ENCODE data around the gene CDH15. TPM values are rescaled to one million over a fixed set of nuclear protein-coding genes. Genes with fewer than 3 reads are reported as not detected.
"Not testable (repeated sequence)": the region's sequence is repeated elsewhere in the genome, so short reads cannot be mapped to it uniquely, and the experiment has no call there.

CDH15 gene
- total RNA-seq, 2 experiments from 2014 or later, result not detected

DNA sequence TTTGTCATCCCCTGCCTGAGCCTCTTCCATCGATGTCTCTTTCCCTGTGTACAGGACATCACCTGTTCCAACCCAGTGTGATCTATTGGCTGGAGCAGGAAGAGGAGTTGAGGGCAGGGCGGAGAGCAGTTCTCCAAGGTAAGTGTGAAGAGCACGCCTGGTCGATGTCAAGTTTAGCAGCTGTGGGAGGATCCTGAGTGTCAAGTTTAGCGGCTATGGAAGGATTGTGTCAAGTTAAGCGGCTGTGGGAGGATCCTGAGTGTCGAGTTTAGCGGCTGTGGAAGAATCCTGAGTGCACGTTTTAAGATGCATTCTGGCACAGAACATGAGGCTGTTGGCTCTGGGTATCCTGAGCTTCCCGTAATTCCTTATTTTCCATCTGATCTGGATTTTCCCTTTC is 53.1 kb downstream of the CDH15 start:
- Mint-ChIP-seq H3K4me3 (no peak overlapping the region), H3K27ac (no peak overlapping the region), H3K9me3 (peaks cover 14% of the 10 kb centered on the region), H3K4me1 (peaks cover 2% of the 10 kb centered on the region), H3K36me3 (peaks cover 57% of the 10 kb centered on the region), H3K27me3 (no peaks in the 10 kb centered on the region)
- DNase-seq, result no peak

GRCh38 chr16:89230255-89230654 is 58.7 kb downstream of the CDH15 start:
- H3K4me1 Mint-ChIP-seq, result peaks cover 5% of the 10 kb centered on the region
- H3K9me3 Mint-ChIP-seq, result peaks cover 14% of the 10 kb centered on the region
- H3K27ac Mint-ChIP-seq, result no peak overlapping the region
- no peak overlapping the region for H3K4me3 Mint-ChIP-seq
- H3K27me3 Mint-ChIP-seq, result no peaks in the 10 kb centered on the region
- no peak for DNase-seq
- H3K36me3 Mint-ChIP-seq, result peaks cover 66% of the 10 kb centered on the region

DNA sequence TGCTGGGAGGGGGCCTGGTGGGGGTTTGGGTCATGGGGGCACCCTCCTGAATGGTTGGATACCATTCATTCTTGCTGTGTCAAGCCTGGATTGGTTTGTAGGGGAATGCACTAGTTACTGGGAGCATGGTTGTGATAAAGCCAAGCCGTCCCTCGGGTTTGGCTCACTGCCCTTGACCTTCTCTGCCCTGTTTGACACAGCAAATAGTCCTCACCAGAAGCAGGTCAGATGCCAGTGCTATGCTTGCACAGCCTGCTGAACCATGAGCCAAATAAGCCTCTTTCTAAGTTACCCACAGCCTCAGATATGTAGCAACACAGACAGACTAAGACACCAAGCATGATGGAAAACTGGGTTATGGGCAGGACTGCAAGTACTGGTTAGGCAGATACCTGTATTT is 60.6 kb downstream of the CDH15 start:
- Mint-ChIP-seq H3K4me3 (no peak overlapping the region), H3K4me1 (peaks cover 5% of the 10 kb centered on the region), H3K27me3 (no peaks in the 10 kb centered on the region), H3K9me3 (peaks cover 8% of the 10 kb centered on the region), H3K27ac (no peak overlapping the region), H3K36me3 (peaks cover 47% of the 10 kb centered on the region)
- DNase-seq, result no peak

GRCh38 chr16:89233678-89234490 is 62.3 kb downstream of the CDH15 start:
- Mint-ChIP-seq H3K27me3 (no peaks in the 10 kb centered on the region), H3K9me3 (no peaks in the 10 kb centered on the region), H3K27ac (no peak overlapping the region), H3K4me1 (peaks cover 5% of the 10 kb centered on the region), H3K36me3 (peaks cover 30% of the 10 kb centered on the region), H3K4me3 (no peak overlapping the region)
- no peak for DNase-seq

DNA sequence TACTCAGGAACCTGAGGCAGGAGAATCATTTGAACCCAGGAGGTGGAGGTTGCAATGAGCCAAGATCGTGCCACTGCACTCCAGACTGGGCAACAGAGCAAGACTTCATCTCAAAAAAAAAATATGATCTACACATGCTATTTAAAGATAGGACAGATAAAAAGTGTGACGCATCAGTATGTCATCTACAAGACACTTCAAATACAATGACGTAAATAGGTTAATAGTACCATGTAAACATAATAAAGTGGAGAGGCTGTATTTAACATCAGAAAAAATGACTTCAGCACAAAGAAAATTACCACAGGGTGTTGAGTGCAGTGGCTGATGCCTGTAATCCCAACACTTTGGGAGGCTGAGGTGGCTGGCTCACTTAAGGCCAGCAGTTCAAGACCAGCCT is 66.2 kb downstream of the CDH15 start:
- DNase-seq, result no peak

GRCh38 chr16:89241187-89242007 is 69.8 kb downstream of the CDH15 start:
- Mint-ChIP-seq H3K36me3 (peaks cover 5% of the 10 kb centered on the region), H3K27me3 (no peaks in the 10 kb centered on the region), H3K9me3 (no peaks in the 10 kb centered on the region), H3K27ac (peak overlapping the region; percentile 100), H3K4me3 (peak overlapping the region; percentile 99), H3K4me1 (peaks cover 10% of the 10 kb centered on the region)
- DNase-seq, result peak; percentile 80

More for the DNA sequence above, 66.2 kb downstream of the CDH15 start:
- no peaks in the 10 kb centered on the region for H3K27me3 Mint-ChIP-seq
- H3K36me3 Mint-ChIP-seq, result peaks cover 14% of the 10 kb centered on the region
- no peak overlapping the region for H3K27ac Mint-ChIP-seq
- H3K9me3 Mint-ChIP-seq, result no peaks in the 10 kb centered on the region
- no peak overlapping the region for H3K4me3 Mint-ChIP-seq
- H3K4me1 Mint-ChIP-seq, result peaks cover 7% of the 10 kb centered on the region

DNA sequence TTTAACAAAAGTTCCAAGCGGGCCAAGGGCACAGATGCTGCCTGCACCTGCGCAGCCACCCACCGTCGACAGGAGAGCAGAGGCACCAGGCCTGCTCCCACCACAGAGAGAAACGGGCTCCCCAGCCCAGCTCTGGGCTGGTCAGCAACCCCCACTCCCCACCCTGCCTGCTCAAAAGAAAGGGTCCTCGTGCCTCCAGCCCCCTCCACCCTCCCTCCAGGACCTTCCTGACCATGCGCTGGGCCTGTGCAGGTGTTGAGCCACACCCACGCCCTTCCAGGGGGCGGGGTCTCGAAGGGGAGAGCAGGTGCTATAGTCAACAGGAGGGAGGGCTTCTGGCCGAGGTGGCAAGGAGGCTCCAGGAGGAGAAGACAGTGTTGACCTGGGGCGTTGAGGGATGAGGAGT is 71.2 kb downstream of the CDH15 start:
- Mint-ChIP-seq H3K4me1 (peaks cover 12% of the 10 kb centered on the region), H3K4me3 (peak overlapping the region; percentile 6), H3K27ac (peak overlapping the region; percentile 20), H3K9me3 (no peaks in the 10 kb centered on the region), H3K27me3 (no peaks in the 10 kb centered on the region), H3K36me3 (peaks cover 5% of the 10 kb centered on the region)
- DNase-seq, result no peak

DNA sequence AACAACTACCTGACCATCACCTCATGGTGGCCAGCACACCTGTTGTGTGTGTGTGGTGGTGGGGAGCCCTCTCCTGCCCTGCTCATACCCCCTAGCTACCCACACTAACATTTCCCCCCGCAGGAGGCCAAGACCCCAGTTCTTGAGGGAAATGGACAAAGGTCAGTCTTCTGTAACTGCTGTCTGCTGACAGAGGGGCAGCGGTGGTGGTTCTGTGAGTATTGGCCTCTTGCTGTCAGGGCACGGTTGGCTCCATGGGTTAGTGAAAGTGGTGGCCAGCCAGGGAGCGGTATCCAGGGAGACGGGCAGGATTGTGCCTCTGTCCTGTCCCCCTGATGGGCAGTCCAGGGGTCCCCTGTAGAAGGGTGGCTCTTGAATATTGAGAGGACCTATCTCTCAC is 72.1 kb downstream of the CDH15 start:
- Mint-ChIP-seq H3K27me3 (no peaks in the 10 kb centered on the region), H3K4me3 (no peak overlapping the region), H3K4me1 (peaks cover 12% of the 10 kb centered on the region), H3K36me3 (peaks cover 5% of the 10 kb centered on the region), H3K9me3 (no peaks in the 10 kb centered on the region), H3K27ac (peak overlapping the region; percentile 20)
- no peak for DNase-seq

- not testable (repeated sequence) for H3K9me3 Mint-ChIP-seq, H3K4me3 Mint-ChIP-seq, H3K27ac Mint-ChIP-seq, H3K36me3 Mint-ChIP-seq, H3K27me3 Mint-ChIP-seq, DNase-seq
- H3K4me1 Mint-ChIP-seq, result peaks cover 12% of the 10 kb centered on the region
Observed at GRCh38 chr16:89244264-89244663, 72.7 kb downstream of the CDH15 start.

- H3K9me3 Mint-ChIP-seq, result no peaks in the 10 kb centered on the region
- no peak for DNase-seq
- no peak overlapping the region for H3K4me3 Mint-ChIP-seq
- no peaks in the 10 kb centered on the region for H3K27me3 Mint-ChIP-seq
- no peak overlapping the region for H3K27ac Mint-ChIP-seq
- peaks cover 12% of the 10 kb centered on the region for H3K4me1 Mint-ChIP-seq
- peaks cover 4% of the 10 kb centered on the region for H3K36me3 Mint-ChIP-seq
Observed at GRCh38 chr16:89244754-89245153, 73.2 kb downstream of the CDH15 start.

Other genes with a start within 250 kb of the CDH15 start
- gene CBFA2T3, start 194.5 kb upstream of the CDH15 start, total RNA-seq, result under 1 TPM; 0.28 to 0.56 TPM
- 10 to 100 TPM; 32.1 to 38.4 TPM for gene ACSF3, start 77.9 kb upstream of the CDH15 start, total RNA-seq
- gene SLC22A31, start 28.8 kb downstream of the CDH15 start, total RNA-seq, result not detected
- gene ZNF778, start 46.0 kb downstream of the CDH15 start, total RNA-seq, result 1 to 10 TPM; 8.9 to 9.6 TPM